ENCODE results near the gene NXPE1.

DNA sequence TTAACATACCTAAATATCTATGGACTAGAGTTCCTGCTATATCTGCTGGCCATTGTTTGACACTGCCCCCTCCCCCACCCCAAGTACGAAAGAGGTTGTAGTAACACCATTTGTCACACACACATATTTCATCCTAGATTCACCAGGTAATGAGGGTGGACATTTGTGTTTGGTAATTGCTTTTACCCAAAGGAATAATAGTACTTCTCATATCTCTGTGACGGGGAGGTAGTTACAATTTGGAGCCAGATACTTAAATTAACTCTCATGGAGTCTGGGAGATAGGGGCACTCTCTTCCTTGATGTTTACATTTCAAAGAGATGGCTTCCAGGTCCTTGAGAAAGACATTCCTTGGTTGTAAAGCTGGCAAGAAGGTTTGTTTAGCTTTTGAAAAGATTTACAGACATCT is 81.7 kb downstream of the NXPE1 start:
- TF ChIP-seq CTCF (IDR thresholded peaks at IDR 0.05) (no peak), EZH2 (IDR thresholded peaks at IDR 0.05; ENCODE audit: borderline replicate concordance, insufficient read depth, low read depth, low read length, poor library complexity, severe bottlenecking) (no peak)

Measured in B cell (primary cell).